ENCODE data around the gene ACTRT2. TPM values are rescaled to one million over a fixed set of nuclear protein-coding genes. Genes with fewer than 3 reads are reported as not detected.

ACTRT2 gene
- total and polyA plus RNA-seq, 2 donors (not counting 1 experiment from before 2014, with no cell fraction given) = not detected

DNA sequence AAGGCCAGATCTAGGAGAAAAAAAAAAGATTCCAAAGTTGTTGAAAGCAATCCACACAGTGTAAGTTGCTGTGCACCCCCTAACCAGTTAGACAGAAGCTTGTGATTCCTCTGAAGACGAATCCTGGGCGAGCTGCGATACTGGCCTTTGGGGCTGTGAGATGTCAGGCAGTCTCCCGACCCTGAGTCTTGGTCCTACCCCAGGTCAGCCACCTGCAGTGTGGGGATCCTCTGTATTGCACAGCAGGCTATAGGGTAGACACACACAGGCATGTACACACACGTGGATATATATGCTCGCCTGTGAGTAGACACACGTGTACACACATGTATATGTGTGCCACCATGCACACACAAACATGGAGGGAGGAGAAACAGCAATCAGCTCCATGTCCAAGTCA, 12.9 kb downstream of the ACTRT2 start:
- no peak overlapping the region for H3K27ac Mint-ChIP-seq
- intact Hi-C loops (cut with micrococcal nuclease) = no loop called here

More for the DNA sequence above, 12.9 kb downstream of the ACTRT2 start:
- Mint-ChIP-seq H3K9me3 (ENCODE audit: insufficient read depth) (no peaks in the 10 kb centered on the region), H3K27me3 (peaks cover 3% of the 10 kb centered on the region), H3K4me3 (no peak overlapping the region), H3K4me1 (no peaks in the 10 kb centered on the region)
- H3K27me3 ChIP-seq (replicated peaks in 1 of 4; ENCODE audit: control extremely low read depth in 1 of 4, control insufficient read depth in 3 of 4, insufficient read depth in 4 of 4, low read length in 3 of 4) = peaks cover 0 to 5% (median 0%) of the 10 kb centered on the region in 4 experiments
- ChIA-PET CTCF (no interaction called here), POLR2A (no interaction called here)
- H3K9ac ChIP-seq (ENCODE audit: low read length) = no peak overlapping the region
- ATAC-seq (ENCODE audit: low read depth) = no peak
- no peaks in the 10 kb centered on the region for H3K79me2 ChIP-seq (ENCODE audit: control insufficient read depth, insufficient read depth, low read length)
- H3K4me2 ChIP-seq (replicated peaks; ENCODE audit: low read depth, low read length, poor library complexity, severe bottlenecking) = no peak overlapping the region
- H3K27ac ChIP-seq (ENCODE audit: low read length in 2 of 2) = no peak overlapping the region
- DNase-seq = no peak
- H3K4me1 ChIP-seq (ENCODE audit: control insufficient read depth in 2 of 2, insufficient read depth in 2 of 2, low read length in 2 of 2) = no peaks in the 10 kb centered on the region
- H3K36me3 ChIP-seq (replicated peaks in 1 of 2; ENCODE audit: control extremely low read depth in 1 of 2, control insufficient read depth in 1 of 2, extremely low read depth in 1 of 2, insufficient read depth in 2 of 2, low read length in 1 of 2) = no peaks in the 10 kb centered on the region
- no peak overlapping the region for H2AFZ ChIP-seq (ENCODE audit: insufficient read depth, low read depth, low read length, poor library complexity, severe bottlenecking)
- H4K20me1 ChIP-seq (ENCODE audit: control insufficient read depth, insufficient read depth, low read length, poor library complexity, severe bottlenecking) = no peaks in the 10 kb centered on the region
- H3K4me3 ChIP-seq (ENCODE audit: control extremely low read depth in 1 of 5, extremely low read depth in 1 of 5, insufficient read depth in 1 of 5, low read depth in 2 of 5, low read length in 4 of 5) = no peak overlapping the region
- WGBS (ENCODE audit: insufficient coverage) = 88% methylated on average over 4 of the region's 7 CpGs
- no peaks in the 10 kb centered on the region for H3K9me3 ChIP-seq (ENCODE audit: control extremely low read depth in 1 of 3, control insufficient read depth in 2 of 3, insufficient read depth in 1 of 3, low read length in 2 of 3)
- TF ChIP-seq CTCF (IDR thresholded peaks at IDR 0.05) = no peak
- TF ChIP-seq EZH2 (IDR thresholded peaks at IDR 0.05; ENCODE audit: borderline replicate concordance, insufficient read depth, low read depth, low read length, poor library complexity, severe bottlenecking) = no peak
